Stimulated activated naive B cell treated with anti-CD40 and anti-IgM and Interleukin-4, amounts not matched to agents 10 μg/mL and 1 μg/mL and 100 μg/mL, for 72 hours (primary cell): Measurements from ENCODE around the gene TES.

Experiments
- ATAC-seq, 2 donors: fragments of 150-1000 bp; cut with Tn5 transposase; replicated peaks; 2 replicates each; pipeline ENCODE4 v1.10.0; 2021; ENCODE audit warnings: moderate library complexity in 1 of 2
- DNase-seq: peaks from one replicate; pipeline ENCODE4 v3.0.0; 2021
- H3K27ac Mint-ChIP-seq: one replicate; pipeline ENCODE4 v1.8.0; 2022; ENCODE audit warnings: mild to moderate bottlenecking, mixed read lengths
- H3K27me3 Mint-ChIP-seq, 2 donors: one replicate each; pipeline ENCODE4 v1.8.0; 2022; ENCODE audit warnings: mixed read lengths in 2 of 2
- H3K36me3 Mint-ChIP-seq, 2 donors: one replicate each; pipeline ENCODE4 v1.8.0; 2022; ENCODE audit warnings: mixed read lengths in 2 of 2, mild to moderate bottlenecking in 1 of 2
- H3K4me1 Mint-ChIP-seq, 2 donors: one replicate each; pipeline ENCODE4 v1.8.0; 2022; ENCODE audit warnings: mixed read lengths in 2 of 2, mild to moderate bottlenecking in 1 of 2
- H3K4me3 Mint-ChIP-seq, 2 donors: one replicate each; pipeline ENCODE4 v1.8.0; 2022; ENCODE audit warnings: mild to moderate bottlenecking in 2 of 2, mixed read lengths in 2 of 2, moderate library complexity in 1 of 2
- H3K9me3 Mint-ChIP-seq, 2 donors: one replicate each; pipeline ENCODE4 v1.8.0; 2022; ENCODE audit warnings: mixed read lengths in 2 of 2, mild to moderate bottlenecking in 1 of 2

TES gene

GRCh38 chr7:116222501-116222900, 12.2 kb downstream of the TES start:
- Mint-ChIP-seq H3K4me3 (no peak overlapping the region), H3K36me3 (no peaks in the 10 kb centered on the region), H3K27me3 (no peaks in the 10 kb centered on the region), H3K9me3 (no peaks in the 10 kb centered on the region), H3K4me1 (peaks cover 37 to 69% of the 10 kb centered on the region in 2 donors), H3K27ac (no peak overlapping the region)
- DNase-seq (no peak), ATAC-seq (no peak)

- Mint-ChIP-seq H3K4me3 (peak overlapping the region in 1 of 2 donors; percentile 25), H3K4me1 (peaks cover 35 to 64% of the 10 kb centered on the region in 2 donors), H3K27ac (peak overlapping the region; percentile 38), H3K27me3 (no peaks in the 10 kb centered on the region), H3K9me3 (no peaks in the 10 kb centered on the region), H3K36me3 (no peaks in the 10 kb centered on the region)
- no peak for DNase-seq
- ATAC-seq = peak; percentile 12 to 21
These were observed 13.2 kb downstream of the TES start for GRCh38 chr7:116223588-116223987.

GRCh38 chr7:116224492-116225098, 14.3 kb downstream of the TES start:
- H3K27ac Mint-ChIP-seq = peak overlapping the region; percentile 60
- H3K4me3 Mint-ChIP-seq = peak overlapping the region; percentile 56 to 68
- H3K27me3 Mint-ChIP-seq = no peaks in the 10 kb centered on the region
- H3K4me1 Mint-ChIP-seq = peaks cover 35 to 61% of the 10 kb centered on the region in 2 donors
- ATAC-seq (peak; percentile 63 to 83), DNase-seq (no peak)
- no peaks in the 10 kb centered on the region for H3K36me3 Mint-ChIP-seq
- no peaks in the 10 kb centered on the region for H3K9me3 Mint-ChIP-seq

- ATAC-seq = no peak
These were observed 15.5 kb downstream of the TES start for GRCh38 chr7:116225860-116226259.

GRCh38 chr7:116226664-116227063, 16.3 kb downstream of the TES start:
- ATAC-seq (no peak), DNase-seq (no peak)
- no peak overlapping the region for H3K4me3 Mint-ChIP-seq
- no peaks in the 10 kb centered on the region for H3K9me3 Mint-ChIP-seq
- no peaks in the 10 kb centered on the region for H3K36me3 Mint-ChIP-seq
- no peak overlapping the region for H3K27ac Mint-ChIP-seq
- H3K4me1 Mint-ChIP-seq = peaks cover 45 to 74% of the 10 kb centered on the region in 2 donors
- no peaks in the 10 kb centered on the region for H3K27me3 Mint-ChIP-seq

More at GRCh38 chr7:116225860-116226259, 15.5 kb downstream of the TES start:
- H3K9me3 Mint-ChIP-seq = no peaks in the 10 kb centered on the region
- no peaks in the 10 kb centered on the region for H3K27me3 Mint-ChIP-seq
- H3K4me3 Mint-ChIP-seq = no peak overlapping the region
- no peaks in the 10 kb centered on the region for H3K36me3 Mint-ChIP-seq
- H3K27ac Mint-ChIP-seq = no peak overlapping the region
- DNase-seq = no peak
- H3K4me1 Mint-ChIP-seq = peaks cover 45 to 71% of the 10 kb centered on the region in 2 donors

GRCh38 chr7:116227678-116228239, 17.4 kb downstream of the TES start:
- peaks cover 43 to 70% of the 10 kb centered on the region in 2 donors for H3K4me1 Mint-ChIP-seq
- no peak overlapping the region for H3K4me3 Mint-ChIP-seq
- ATAC-seq (no peak), DNase-seq (no peak)
- no peaks in the 10 kb centered on the region for H3K27me3 Mint-ChIP-seq
- no peaks in the 10 kb centered on the region for H3K9me3 Mint-ChIP-seq
- H3K27ac Mint-ChIP-seq = no peak overlapping the region
- H3K36me3 Mint-ChIP-seq = no peaks in the 10 kb centered on the region

GRCh38 chr7:116228241-116228640, 17.9 kb downstream of the TES start:
- Mint-ChIP-seq H3K4me3 (no peak overlapping the region), H3K27me3 (no peaks in the 10 kb centered on the region), H3K36me3 (no peaks in the 10 kb centered on the region), H3K9me3 (no peaks in the 10 kb centered on the region), H3K4me1 (peaks cover 43 to 69% of the 10 kb centered on the region in 2 donors), H3K27ac (no peak overlapping the region)
- DNase-seq (no peak), ATAC-seq (no peak)

GRCh38 chr7:116229366-116229765, 19.0 kb downstream of the TES start:
- H3K4me1 Mint-ChIP-seq = peaks cover 36 to 58% of the 10 kb centered on the region in 2 donors
- DNase-seq = no peak
- H3K4me3 Mint-ChIP-seq = no peak overlapping the region
- H3K36me3 Mint-ChIP-seq = no peaks in the 10 kb centered on the region
- peak; percentile 57 to 59 for ATAC-seq
- no peaks in the 10 kb centered on the region for H3K27me3 Mint-ChIP-seq
- no peaks in the 10 kb centered on the region for H3K9me3 Mint-ChIP-seq
- H3K27ac Mint-ChIP-seq = no peak overlapping the region

- Mint-ChIP-seq H3K4me1 (peaks cover 31 to 50% of the 10 kb centered on the region in 2 donors), H3K36me3 (no peaks in the 10 kb centered on the region), H3K9me3 (no peaks in the 10 kb centered on the region), H3K4me3 (peak overlapping the region in 1 of 2 donors; percentile 30), H3K27me3 (no peaks in the 10 kb centered on the region), H3K27ac (peak overlapping the region; percentile 33)
- DNase-seq = no peak
- no peak for ATAC-seq
These were observed 20.1 kb downstream of the TES start for GRCh38 chr7:116230191-116231005.

- peaks cover 26 to 44% of the 10 kb centered on the region in 2 donors for H3K4me1 Mint-ChIP-seq
- ATAC-seq = no peak
- H3K36me3 Mint-ChIP-seq = no peaks in the 10 kb centered on the region
- no peak overlapping the region for H3K27ac Mint-ChIP-seq
- no peak for DNase-seq
- no peaks in the 10 kb centered on the region for H3K9me3 Mint-ChIP-seq
- no peaks in the 10 kb centered on the region for H3K27me3 Mint-ChIP-seq
- H3K4me3 Mint-ChIP-seq = no peak overlapping the region
These were observed 21.2 kb downstream of the TES start for GRCh38 chr7:116231543-116231942.

- no peak for DNase-seq
- ATAC-seq = no peak
- Mint-ChIP-seq H3K4me1 (peaks cover 24 to 41% of the 10 kb centered on the region in 2 donors), H3K36me3 (no peaks in the 10 kb centered on the region), H3K27ac (peak overlapping the region; percentile 79), H3K4me3 (no peak overlapping the region), H3K9me3 (no peaks in the 10 kb centered on the region), H3K27me3 (no peaks in the 10 kb centered on the region)
These were observed 21.6 kb downstream of the TES start for GRCh38 chr7:116231949-116232348.

- no peak for ATAC-seq
- Mint-ChIP-seq H3K4me3 (no peak overlapping the region), H3K4me1 (peaks cover 24 to 40% of the 10 kb centered on the region in 2 donors), H3K36me3 (peaks cover under 1 to 2% of the 10 kb centered on the region in 2 donors), H3K27me3 (no peaks in the 10 kb centered on the region), H3K27ac (peak overlapping the region; percentile 79), H3K9me3 (no peaks in the 10 kb centered on the region)
- DNase-seq = no peak
These were observed 22.0 kb downstream of the TES start for GRCh38 chr7:116232350-116232749.

- DNase-seq (no peak), ATAC-seq (no peak)
- H3K4me1 Mint-ChIP-seq = peaks cover 23 to 34% of the 10 kb centered on the region in 2 donors
- no peaks in the 10 kb centered on the region for H3K27me3 Mint-ChIP-seq
- H3K4me3 Mint-ChIP-seq = no peak overlapping the region
- no peaks in the 10 kb centered on the region for H3K9me3 Mint-ChIP-seq
- H3K36me3 Mint-ChIP-seq = peaks cover 3 to 7% of the 10 kb centered on the region in 2 donors
- no peak overlapping the region for H3K27ac Mint-ChIP-seq
These were observed 22.6 kb downstream of the TES start for GRCh38 chr7:116232920-116233319.

GRCh38 chr7:116234517-116235200, 24.3 kb downstream of the TES start:
- no peak overlapping the region for H3K27ac Mint-ChIP-seq
- H3K27me3 Mint-ChIP-seq = no peaks in the 10 kb centered on the region
- no peaks in the 10 kb centered on the region for H3K9me3 Mint-ChIP-seq
- H3K4me1 Mint-ChIP-seq = peaks cover 20 to 30% of the 10 kb centered on the region in 2 donors
- ATAC-seq (no peak), DNase-seq (no peak)
- no peak overlapping the region for H3K4me3 Mint-ChIP-seq
- peaks cover 4 to 13% of the 10 kb centered on the region in 2 donors for H3K36me3 Mint-ChIP-seq
